WTC11 (cell line): Measurements from ENCODE around the gene GPS2.

Source experiments
- GRHL2 ChIP-seq: fragments of 250-450 bp; sonication (Bioruptor Pico); IDR thresholded peaks from 2 replicates; pipeline ENCODE4 v1.8.0; 2022; ENCODE audit warnings: mild to moderate bottlenecking, moderate library complexity; ENCODE audit not compliant: insufficient replicate concordance, severe bottlenecking
- HMGA2 ChIP-seq: fragments of 250-450 bp; sonication (Bioruptor Pico); IDR thresholded peaks from 2 replicates; pipeline ENCODE4 v1.4.0; 2021; ENCODE audit warnings: mild to moderate bottlenecking, moderate library complexity
- NR1H2 ChIP-seq: sonication (generic); formaldehyde crosslinking; IDR thresholded peaks from 2 replicates; pipeline ENCODE4 v1.9.0; 2021; ENCODE audit warnings: mild to moderate bottlenecking, moderate library complexity, missing genetic modification reagents
- NR2C2 ChIP-seq: sonication (generic); formaldehyde crosslinking; IDR thresholded peaks from 2 replicates; pipeline ENCODE4 v1.8.0; 2022; ENCODE audit warnings: mild to moderate bottlenecking, missing genetic modification reagents
- SP1 ChIP-seq: sonication (generic); formaldehyde crosslinking; conservative IDR thresholded peaks from 2 replicates; pipeline ENCODE4 v1.8.1; 2022; ENCODE audit warnings: missing genetic modification reagents
- TEAD4 ChIP-seq: sonication (generic); formaldehyde crosslinking; IDR thresholded peaks from 2 replicates; pipeline ENCODE4 v1.8.0; 2022; ENCODE audit warnings: mild to moderate bottlenecking, missing genetic modification reagents
- ZNF121 ChIP-seq: sonication (generic); formaldehyde crosslinking; IDR thresholded peaks from 2 replicates; pipeline ENCODE4 v1.8.0; 2023; ENCODE audit warnings: missing genetic modification reagents
- TF ChIP-seq, protein P1 (sequence below): fragments of 200-600 bp; IDR thresholded peaks from 2 replicates; pipeline ENCODE4 v1.8.0; 2022; ENCODE audit warnings: antibody characterized with exemption

- TF ChIP-seq ZNF121 (CRISPR knock-in tag) (no peak), NR1H2 (no peak), HMGA2 (CRISPR knock-in tag) (no peak), TEAD4 (CRISPR knock-in tag) (no peak), SP1 (CRISPR knock-in tag) (no peak), GRHL2 (CRISPR knock-in tag) (no peak), NR2C2 (CRISPR knock-in tag) (no peak)
- TF ChIP-seq, protein P1, sequence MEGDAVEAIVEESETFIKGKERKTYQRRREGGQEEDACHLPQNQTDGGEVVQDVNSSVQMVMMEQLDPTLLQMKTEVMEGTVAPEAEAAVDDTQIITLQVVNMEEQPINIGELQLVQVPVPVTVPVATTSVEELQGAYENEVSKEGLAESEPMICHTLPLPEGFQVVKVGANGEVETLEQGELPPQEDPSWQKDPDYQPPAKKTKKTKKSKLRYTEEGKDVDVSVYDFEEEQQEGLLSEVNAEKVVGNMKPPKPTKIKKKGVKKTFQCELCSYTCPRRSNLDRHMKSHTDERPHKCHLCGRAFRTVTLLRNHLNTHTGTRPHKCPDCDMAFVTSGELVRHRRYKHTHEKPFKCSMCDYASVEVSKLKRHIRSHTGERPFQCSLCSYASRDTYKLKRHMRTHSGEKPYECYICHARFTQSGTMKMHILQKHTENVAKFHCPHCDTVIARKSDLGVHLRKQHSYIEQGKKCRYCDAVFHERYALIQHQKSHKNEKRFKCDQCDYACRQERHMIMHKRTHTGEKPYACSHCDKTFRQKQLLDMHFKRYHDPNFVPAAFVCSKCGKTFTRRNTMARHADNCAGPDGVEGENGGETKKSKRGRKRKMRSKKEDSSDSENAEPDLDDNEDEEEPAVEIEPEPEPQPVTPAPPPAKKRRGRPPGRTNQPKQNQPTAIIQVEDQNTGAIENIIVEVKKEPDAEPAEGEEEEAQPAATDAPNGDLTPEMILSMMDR, result no peak
Observed at GRCh38 chr17:7293816-7294613, 21.1 kb downstream of the GPS2 start.
